DOHH2 (cell line): ENCODE results near the gene HIPK2.

ENCODE experiments used
- EZH2phosphoT487 ChIP-seq: fragments of 200-600 bp; sonication (generic); IDR thresholded peaks from 2 replicates; pipeline ENCODE4 v1.6.1; 2017; ENCODE audit warnings: borderline replicate concordance, mild to moderate bottlenecking, antibody characterized with exemption, low read length, moderate library complexity, mixed read lengths
- TF ChIP-seq, protein P1 (sequence below): fragments of 200-600 bp; sonication (generic); IDR thresholded peaks from one replicate; pipeline ENCODE4 v1.5.1; 2014; ENCODE audit warnings: antibody characterized with exemption, mild to moderate bottlenecking, low read depth, low read length; ENCODE audit not compliant: poor library complexity, severe bottlenecking

DNA sequence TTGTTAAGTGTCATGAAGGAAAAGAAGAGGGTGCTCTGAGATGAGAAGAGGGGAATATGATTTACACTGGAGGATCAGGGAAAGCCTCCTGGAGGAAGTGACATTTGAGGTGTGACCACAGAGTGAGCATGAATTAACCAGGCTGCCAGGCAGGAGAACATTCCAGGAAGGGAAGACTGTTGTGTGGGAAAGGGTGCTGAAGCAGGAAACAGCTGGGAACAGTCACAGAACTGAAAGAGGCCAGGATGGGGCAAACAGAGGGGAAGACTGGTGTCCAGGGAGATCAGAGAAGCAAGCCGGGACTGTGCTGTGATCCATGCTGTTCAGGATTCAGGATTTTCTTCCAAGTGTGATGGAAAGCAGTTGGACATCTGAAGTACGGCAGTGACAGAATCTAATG is 14.9 kb downstream of the HIPK2 start:
- TF ChIP-seq, protein P1, sequence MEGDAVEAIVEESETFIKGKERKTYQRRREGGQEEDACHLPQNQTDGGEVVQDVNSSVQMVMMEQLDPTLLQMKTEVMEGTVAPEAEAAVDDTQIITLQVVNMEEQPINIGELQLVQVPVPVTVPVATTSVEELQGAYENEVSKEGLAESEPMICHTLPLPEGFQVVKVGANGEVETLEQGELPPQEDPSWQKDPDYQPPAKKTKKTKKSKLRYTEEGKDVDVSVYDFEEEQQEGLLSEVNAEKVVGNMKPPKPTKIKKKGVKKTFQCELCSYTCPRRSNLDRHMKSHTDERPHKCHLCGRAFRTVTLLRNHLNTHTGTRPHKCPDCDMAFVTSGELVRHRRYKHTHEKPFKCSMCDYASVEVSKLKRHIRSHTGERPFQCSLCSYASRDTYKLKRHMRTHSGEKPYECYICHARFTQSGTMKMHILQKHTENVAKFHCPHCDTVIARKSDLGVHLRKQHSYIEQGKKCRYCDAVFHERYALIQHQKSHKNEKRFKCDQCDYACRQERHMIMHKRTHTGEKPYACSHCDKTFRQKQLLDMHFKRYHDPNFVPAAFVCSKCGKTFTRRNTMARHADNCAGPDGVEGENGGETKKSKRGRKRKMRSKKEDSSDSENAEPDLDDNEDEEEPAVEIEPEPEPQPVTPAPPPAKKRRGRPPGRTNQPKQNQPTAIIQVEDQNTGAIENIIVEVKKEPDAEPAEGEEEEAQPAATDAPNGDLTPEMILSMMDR, result no peak
- TF ChIP-seq EZH2phosphoT487, result no peak
